Bronchial epithelial cell (primary cell): Measurements from ENCODE around the gene SEL1L3. TPM values are rescaled to one million over a fixed set of nuclear protein-coding genes. Genes with fewer than 3 reads are reported as not detected.

Source experiments
- DNase-seq: peaks from one replicate; pipeline ENCODE4 v3.0.0-alpha.2; 2010; ENCODE audit warnings: low read depth
- FAIRE-seq: peaks from 2 replicates; lab custom pipeline; 2011; peaks lifted over from hg19 to GRCh38; lab: Jason Lieb, UNC
- H3K27me3 ChIP-seq: 2 replicates; pipeline ENCODE4 v1.5.1; 2011; ENCODE audit warnings: low read length; ENCODE audit not compliant: control insufficient read depth, insufficient read depth
- H3K36me3 ChIP-seq: 2 replicates; pipeline ENCODE4 v1.5.1; 2011; ENCODE audit warnings: low read length; ENCODE audit not compliant: control insufficient read depth, insufficient read depth
- H3K4me3 ChIP-seq: 2 replicates; pipeline ENCODE4 v1.5.1; 2011; ENCODE audit warnings: mild to moderate bottlenecking, low read depth, low read length, control low read depth
- CTCF ChIP-seq: IDR thresholded peaks from 2 replicates; pipeline ENCODE4 v1.5.1; 2011; ENCODE audit warnings: mild to moderate bottlenecking, moderate library complexity, low read length, control low read depth, inconsistent platforms; ENCODE audit not compliant: insufficient read depth, severe bottlenecking
- total RNA-seq: library from RNA; depleted of rRNA; stranded (reverse); fragments of >200 nt; gene quantifications from 2 replicates; pipeline ENCODE4 v1.2.1, GENCODE V29; 2014

Gene SEL1L3
- total RNA-seq, 1 donor from 2014 or later = 117 TPM

GRCh38 chr4:25823632-25824031 lies 39.2 kb downstream of the SEL1L3 start:
- Histone ChIP-seq H3K4me3 (no peak overlapping the region), H3K36me3 (peaks cover 10% of the 10 kb centered on the region), H3K27me3 (no peaks in the 10 kb centered on the region)
- DNase-seq (no peak), FAIRE-seq (peak; percentile 77)
- TF ChIP-seq CTCF = no peak

GRCh38 chr4:25821899-25822298 lies 40.9 kb downstream of the SEL1L3 start:
- peaks cover 10% of the 10 kb centered on the region for H3K36me3 ChIP-seq
- FAIRE-seq = peak; percentile 83

GRCh38 chr4:25821267-25821666 lies 41.5 kb downstream of the SEL1L3 start:
- H3K36me3 ChIP-seq = peaks cover 10% of the 10 kb centered on the region
- no peak for TF ChIP-seq CTCF
- no peak for DNase-seq
- FAIRE-seq = no peak
- H3K4me3 ChIP-seq = no peak overlapping the region
- H3K27me3 ChIP-seq = no peaks in the 10 kb centered on the region

More at GRCh38 chr4:25821899-25822298, 40.9 kb downstream of the SEL1L3 start:
- Histone ChIP-seq H3K27me3 (no peaks in the 10 kb centered on the region), H3K4me3 (no peak overlapping the region)
- no peak for TF ChIP-seq CTCF
- DNase-seq = no peak

GRCh38 chr4:25818876-25819275 lies 43.9 kb downstream of the SEL1L3 start:
- no peak for DNase-seq
- Histone ChIP-seq H3K27me3 (no peaks in the 10 kb centered on the region), H3K36me3 (peaks cover 10% of the 10 kb centered on the region), H3K4me3 (no peak overlapping the region)
- TF ChIP-seq CTCF = no peak
- FAIRE-seq = peak; percentile 43

GRCh38 chr4:25818371-25818871 lies 44.4 kb downstream of the SEL1L3 start:
- Histone ChIP-seq H3K27me3 (no peaks in the 10 kb centered on the region), H3K4me3 (no peak overlapping the region), H3K36me3 (peaks cover 8% of the 10 kb centered on the region)
- TF ChIP-seq CTCF = no peak
- peak; percentile 42 for DNase-seq
- no peak for FAIRE-seq
